ENCODE measurements around the gene RNU4-1. TPM values are rescaled to one million over a fixed set of nuclear protein-coding genes. Genes with fewer than 3 reads are reported as not detected.
"Not testable (repeated sequence)": the region's sequence is repeated elsewhere in the genome, so short reads cannot be mapped to it uniquely, and the experiment has no call there.

The RNU4-1 gene
- total RNA-seq, 1 experiment from 2014 or later, result 2,436 TPM

GRCh38 chr12:120247621-120248030, 45.4 kb downstream of the RNU4-1 start:
- Mint-ChIP-seq H3K27ac (peak overlapping the region; percentile 33), H3K4me1 (peaks cover 54% of the 10 kb centered on the region), H3K9me3 (no peaks in the 10 kb centered on the region), H3K4me3 (no peak overlapping the region), H3K27me3 (ENCODE audit: low read depth) (no peaks in the 10 kb centered on the region), H3K36me3 (no peaks in the 10 kb centered on the region; the same call in 1 of the 2 replicates)
- POLR2A ChIA-PET, result interaction anchor here (0.8 kb wide), 1 partner anchor 15 kb away, joined by 3 read pairs; no protein-coding TSS in a partner anchor
- TF ChIP-seq ZNF263 (CRISPR knock-in tag; IDR thresholded peaks at IDR 0.05; ENCODE audit: low read depth) (no peak), MXD4 (CRISPR knock-in tag; IDR thresholded peaks at IDR 0.05; ENCODE audit: borderline replicate concordance) (no peak), PREB (CRISPR knock-in tag; IDR thresholded peaks at IDR 0.05; ENCODE audit: borderline replicate concordance) (no peak)
- CTCF ChIA-PET, result interaction anchor here (6.0 to 22.1 kb wide), 3 partner anchors 12 to 19 kb away, joined by 58 to 717 read pairs (median 450); partner anchors contain the start of gene PXN
- no peak for DNase-seq (ENCODE audit: low spot score)
- ATAC-seq, result no peak

- no peaks in the 10 kb centered on the region; the same call in 1 of the 2 replicates for H3K36me3 Mint-ChIP-seq
- no peaks in the 10 kb centered on the region for H3K9me3 Mint-ChIP-seq
- H3K27ac Mint-ChIP-seq, result no peak overlapping the region
- no peak for TF ChIP-seq SMAD4 (CRISPR knock-in tag; IDR thresholded peaks at IDR 0.05)
- no peak for TF ChIP-seq ZNF425 (CRISPR knock-in tag; conservative IDR thresholded peaks at IDR 0.05)
- TF ChIP-seq ZMAT4 (CRISPR knock-in tag; IDR thresholded peaks at IDR 0.05), result no peak
- TF ChIP-seq ZNF423 (CRISPR knock-in tag; IDR thresholded peaks at IDR 0.05), result no peak
- TF ChIP-seq MXD4 (CRISPR knock-in tag; IDR thresholded peaks at IDR 0.05; ENCODE audit: borderline replicate concordance), result no peak
- TF ChIP-seq TP53 (CRISPR knock-in tag; IDR thresholded peaks at IDR 0.05), result no peak
- no peak for TF ChIP-seq ZBTB21 (CRISPR knock-in tag; IDR thresholded peaks at IDR 0.05; ENCODE audit: borderline replicate concordance)
- TF ChIP-seq HMGA2 (CRISPR knock-in tag; IDR thresholded peaks at IDR 0.05), result no peak
- no peak overlapping the region for H3K4me3 Mint-ChIP-seq
- ChIA-PET CTCF (interaction anchor here (0.6 to 22.1 kb wide), 4 partner anchors 11 to 401 kb away, joined by 3 to 717 read pairs (median 254); partner anchors contain the start of gene PXN), POLR2A (interaction anchor here (0.9 kb wide), 1 partner anchor 44 kb away, joined by 5 read pairs; no protein-coding TSS in a partner anchor)
- no peaks in the 10 kb centered on the region for H3K27me3 Mint-ChIP-seq (ENCODE audit: low read depth)
- DNase-seq (ENCODE audit: low spot score), result no peak
- no peak for ATAC-seq
- H3K4me1 Mint-ChIP-seq, result peaks cover 54% of the 10 kb centered on the region
Observed at GRCh38 chr12:120247183-120247582, 45.9 kb downstream of the RNU4-1 start.

- H3K27ac Mint-ChIP-seq; H3K27me3 Mint-ChIP-seq (ENCODE audit: low read depth); H3K36me3 Mint-ChIP-seq; ATAC-seq; H3K4me3 Mint-ChIP-seq; H3K9me3 Mint-ChIP-seq; DNase-seq (ENCODE audit: low spot score): not testable (repeated sequence)
- POLR2A ChIA-PET, result interaction anchor here (0.7 to 0.9 kb wide), 2 partner anchors 10 to 45 kb away, joined by 3 to 5 read pairs; no protein-coding TSS in a partner anchor
- H3K4me1 Mint-ChIP-seq, result peaks cover 56% of the 10 kb centered on the region
- CTCF ChIA-PET, result interaction anchor here (0.6 to 16.6 kb wide), 3 partner anchors 11 to 401 kb away, joined by 3 to 450 read pairs (median 58); partner anchors contain the start of gene PXN
Observed at GRCh38 chr12:120246705-120247104, 46.3 kb downstream of the RNU4-1 start.

Other genes with a start within 250 kb of the RNU4-1 start
- 44.2 to 47.6 TPM (median 44.5 TPM) in 3 replicates for gene RAB35, start 176.5 kb downstream of the RNU4-1 start, total RNA-seq (2021)
- 147 to 181 TPM (median 162 TPM) in 3 replicates for gene GCN1, start 98.5 kb downstream of the RNU4-1 start, total RNA-seq (2021)
- 3,149 to 3,505 TPM (median 3,452 TPM) in 3 replicates for gene RPLP0, start 92.1 kb downstream of the RNU4-1 start, total RNA-seq (2021)
- 96.6 to 132 TPM (median 99.2 TPM) in 3 replicates for gene PXN, start 27.5 kb downstream of the RNU4-1 start, total RNA-seq (2021)
- 2,632 to 2,764 TPM (median 2,673 TPM) in 3 replicates for gene RNU4-2, start 1.3 kb downstream of the RNU4-1 start, total RNA-seq (2021)
- gene SIRT4, start 9.1 kb upstream of the RNU4-1 start, total RNA-seq (2021), result 2.1 to 4.3 TPM (median 2.8 TPM) in 3 replicates
- gene PLA2G1B, start 34.5 kb upstream of the RNU4-1 start, total RNA-seq (2021), result 0.92 to 1.8 TPM (median 1.4 TPM) in 3 replicates
- 64.5 to 71.9 TPM (median 71.5 TPM) in 3 replicates for gene MSI1, start 75.9 kb upstream of the RNU4-1 start, total RNA-seq (2021)
- gene COX6A1, start 144.9 kb upstream of the RNU4-1 start, total RNA-seq (2021), result 511 to 573 TPM (median 515 TPM) in 3 replicates
- 59.5 to 75.3 TPM (median 60.4 TPM) in 3 replicates for gene TRIAP1, start 153.1 kb upstream of the RNU4-1 start, total RNA-seq (2021)
- 29.8 to 36.9 TPM (median 33.9 TPM) in 3 replicates for gene GATC, start 153.2 kb upstream of the RNU4-1 start, total RNA-seq (2021)
- gene SRSF9, start 176.5 kb upstream of the RNU4-1 start, total RNA-seq (2021), result 274 to 286 TPM (median 276 TPM) in 3 replicates
- gene DYNLL1, start 202.9 kb upstream of the RNU4-1 start, total RNA-seq (2021), result 327 to 470 TPM (median 463 TPM) in 3 replicates
- gene COQ5, start 235.9 kb upstream of the RNU4-1 start, total RNA-seq (2021), result 35.1 to 44.9 TPM (median 44.5 TPM) in 3 replicates
- gene RNF10, start 241.1 kb upstream of the RNU4-1 start, total RNA-seq (2021), result 151 to 160 TPM (median 155 TPM) in 3 replicates

Measured in WTC11 (cell line).